Lung microvascular endothelial cell (primary cell): Measurements from ENCODE around the gene CIZ1. TPM values are rescaled to one million over a fixed set of nuclear protein-coding genes. Genes with fewer than 3 reads are reported as not detected.
"Not testable (repeated sequence)": the region's sequence is repeated elsewhere in the genome, so short reads cannot be mapped to it uniquely, and the experiment has no call there.

Experiments
- DNase-seq, 2 donors: peaks; one replicate each; pipeline versions ENCODE4 v3.0.0 to v3.0.0-alpha.2; 2010; ENCODE audit warnings: low read depth in 2 of 2
- total RNA-seq: library from RNA; depleted of rRNA; stranded (reverse); fragments of >200 nt; gene quantifications from 2 replicates; pipeline ENCODE4 v1.2.1, GENCODE V29; 2014

Gene CIZ1, protein sequence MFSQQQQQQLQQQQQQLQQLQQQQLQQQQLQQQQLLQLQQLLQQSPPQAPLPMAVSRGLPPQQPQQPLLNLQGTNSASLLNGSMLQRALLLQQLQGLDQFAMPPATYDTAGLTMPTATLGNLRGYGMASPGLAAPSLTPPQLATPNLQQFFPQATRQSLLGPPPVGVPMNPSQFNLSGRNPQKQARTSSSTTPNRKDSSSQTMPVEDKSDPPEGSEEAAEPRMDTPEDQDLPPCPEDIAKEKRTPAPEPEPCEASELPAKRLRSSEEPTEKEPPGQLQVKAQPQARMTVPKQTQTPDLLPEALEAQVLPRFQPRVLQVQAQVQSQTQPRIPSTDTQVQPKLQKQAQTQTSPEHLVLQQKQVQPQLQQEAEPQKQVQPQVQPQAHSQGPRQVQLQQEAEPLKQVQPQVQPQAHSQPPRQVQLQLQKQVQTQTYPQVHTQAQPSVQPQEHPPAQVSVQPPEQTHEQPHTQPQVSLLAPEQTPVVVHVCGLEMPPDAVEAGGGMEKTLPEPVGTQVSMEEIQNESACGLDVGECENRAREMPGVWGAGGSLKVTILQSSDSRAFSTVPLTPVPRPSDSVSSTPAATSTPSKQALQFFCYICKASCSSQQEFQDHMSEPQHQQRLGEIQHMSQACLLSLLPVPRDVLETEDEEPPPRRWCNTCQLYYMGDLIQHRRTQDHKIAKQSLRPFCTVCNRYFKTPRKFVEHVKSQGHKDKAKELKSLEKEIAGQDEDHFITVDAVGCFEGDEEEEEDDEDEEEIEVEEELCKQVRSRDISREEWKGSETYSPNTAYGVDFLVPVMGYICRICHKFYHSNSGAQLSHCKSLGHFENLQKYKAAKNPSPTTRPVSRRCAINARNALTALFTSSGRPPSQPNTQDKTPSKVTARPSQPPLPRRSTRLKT
- 9.4 and 12.3 TPM in 2 replicates for total RNA-seq

- peak; percentile 86 to 91 for DNase-seq
These were observed at the start of gene CIZ1 for GRCh38 chr9:128191406-128192046. CIZ1 (minus strand) TSS chr9:128191572; CDS start chr9:128190857, 715 bp downstream.

DNA sequence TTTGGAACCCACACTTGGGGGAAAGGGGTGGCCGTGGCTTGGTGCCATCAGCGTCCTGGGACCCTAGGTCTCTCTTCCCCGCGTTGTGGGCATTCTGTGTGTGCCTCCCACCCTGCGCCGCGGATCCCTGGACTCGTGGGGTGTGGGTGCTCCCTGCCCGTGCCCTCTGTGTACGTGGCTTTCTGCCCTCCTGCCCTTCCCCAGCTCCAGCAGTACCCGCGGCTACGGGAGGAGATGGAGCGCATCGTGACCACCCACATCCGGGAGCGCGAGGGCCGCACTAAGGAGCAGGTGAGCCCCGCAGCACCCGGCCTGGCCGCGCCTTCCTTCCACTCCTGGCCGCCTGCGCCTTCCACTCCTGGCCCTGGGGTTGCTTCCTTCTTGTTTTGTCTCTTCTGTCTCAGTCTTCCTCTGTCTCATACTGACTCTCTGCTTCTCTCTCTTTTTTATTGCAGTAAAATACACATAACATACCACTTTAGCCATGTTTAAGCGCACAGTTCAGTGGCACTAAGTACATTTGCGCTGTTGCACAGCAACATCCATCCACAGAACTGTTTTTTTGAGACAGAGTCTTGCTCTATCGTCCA lies 42.5 kb upstream of the CIZ1 start:
- no peak for DNase-seq

GRCh38 chr9:128232528-128233428 lies 41.4 kb upstream of the CIZ1 start:
- no peak for DNase-seq

GRCh38 chr9:128231638-128232527 lies 40.5 kb upstream of the CIZ1 start:
- DNase-seq: no peak

DNA sequence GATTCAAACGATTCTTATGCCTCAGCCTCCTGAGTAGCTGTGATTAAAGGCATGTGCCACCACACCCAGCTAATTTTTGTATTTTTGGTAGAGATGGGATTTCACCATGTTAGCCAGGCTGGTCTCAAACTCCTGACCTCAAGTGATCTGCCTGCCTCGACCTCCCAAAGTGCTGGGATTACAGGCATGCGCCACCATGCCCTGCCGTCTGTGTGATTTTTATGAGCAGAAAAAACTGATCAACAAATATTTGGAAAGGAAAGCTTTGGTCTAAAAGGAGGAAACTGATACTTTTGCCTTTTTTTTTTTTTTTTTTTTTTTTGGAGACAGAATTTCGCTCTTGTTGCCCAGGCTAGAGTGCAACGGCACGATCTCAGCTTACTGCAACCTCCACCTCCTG lies 39.5 kb upstream of the CIZ1 start:
- not testable (repeated sequence) for DNase-seq

- no peak for DNase-seq
These were observed 35.0 kb upstream of the CIZ1 start for GRCh38 chr9:128226412-128226801.

GRCh38 chr9:128225770-128226411 lies 34.5 kb upstream of the CIZ1 start:
- no peak for DNase-seq

- no peak for DNase-seq
These were observed 33.5 kb upstream of the CIZ1 start for GRCh38 chr9:128224877-128225276.

GRCh38 chr9:128222880-128223670 lies 31.7 kb upstream of the CIZ1 start:
- no peak for DNase-seq

DNA sequence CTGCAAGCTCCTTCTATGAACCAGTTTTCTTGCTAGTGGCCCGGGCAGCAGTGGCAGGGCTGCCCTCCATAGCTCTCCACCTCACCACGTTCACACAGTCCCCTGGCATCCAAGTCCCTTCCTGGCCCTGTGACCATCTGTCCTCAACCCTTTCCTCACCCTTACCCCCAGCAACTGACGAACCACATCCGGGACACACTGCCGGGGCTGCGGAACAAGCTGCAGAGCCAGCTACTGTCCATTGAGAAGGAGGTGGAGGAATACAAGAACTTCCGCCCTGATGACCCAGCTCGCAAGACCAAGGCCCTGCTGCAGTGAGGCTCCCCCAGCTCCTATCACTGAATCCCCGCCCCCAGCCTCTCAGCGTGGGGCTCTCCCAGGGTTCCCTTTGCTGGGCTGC lies 30.7 kb upstream of the CIZ1 start:
- no peak for DNase-seq

- no peak for DNase-seq
These were observed 28.5 kb upstream of the CIZ1 start for GRCh38 chr9:128219831-128220230.

GRCh38 chr9:128218518-128219389 lies 27.4 kb upstream of the CIZ1 start:
- DNase-seq: peak; percentile 58 to 92

DNA sequence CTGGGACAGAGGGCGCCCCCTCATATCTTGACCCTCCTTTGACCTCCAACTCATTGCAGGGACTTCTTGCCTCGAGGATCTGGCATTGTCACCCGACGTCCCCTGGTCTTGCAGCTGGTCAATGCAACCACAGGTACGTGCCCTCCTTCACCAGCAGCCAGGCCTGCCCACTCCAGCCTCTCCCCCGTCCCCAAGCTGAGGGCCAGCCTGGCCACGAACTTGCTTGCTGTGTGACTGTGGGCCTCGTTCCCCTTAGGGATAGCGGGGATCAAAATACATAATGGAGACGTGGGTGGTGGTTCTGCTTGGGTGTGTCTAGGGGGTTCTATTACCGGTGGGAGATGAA lies 26.8 kb upstream of the CIZ1 start:
- DNase-seq: no peak

DNA sequence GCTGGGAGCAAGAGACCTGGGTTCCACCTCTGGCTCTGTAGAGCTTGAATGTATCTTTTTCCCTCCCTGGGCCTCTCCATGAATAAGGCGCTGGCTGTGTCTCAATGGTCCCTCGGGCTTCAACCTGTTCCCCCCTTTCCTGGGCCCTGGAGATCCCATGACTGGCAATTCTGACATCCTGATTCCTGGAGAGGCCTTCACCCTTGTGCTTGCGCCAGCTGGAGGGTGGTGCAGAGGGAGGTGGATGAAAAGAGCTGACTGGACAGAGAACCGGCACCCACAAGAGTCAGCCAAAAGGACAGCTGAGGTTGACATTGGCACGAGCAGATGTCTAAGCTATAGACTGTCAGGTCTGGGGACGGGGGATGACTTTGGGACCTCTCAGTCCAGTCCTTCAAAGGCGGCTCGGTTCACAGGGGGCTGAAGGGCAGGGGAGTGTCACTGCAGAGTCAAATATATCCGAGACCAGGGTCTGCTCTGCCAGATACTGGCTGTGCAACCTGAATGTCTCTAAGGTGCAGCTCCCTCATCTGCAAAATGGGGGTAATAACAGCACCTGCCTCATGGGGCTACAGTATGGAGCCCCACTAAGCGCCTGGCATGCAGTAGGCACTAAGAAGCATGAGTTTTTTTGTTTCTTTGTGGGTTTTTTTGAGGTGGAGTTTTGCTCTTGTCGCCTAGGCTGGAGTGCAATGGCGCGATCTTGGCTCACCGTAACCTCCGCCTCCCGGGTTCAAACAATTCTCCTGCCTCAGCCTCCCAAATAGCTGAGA lies 25.6 kb upstream of the CIZ1 start:
- no peak for DNase-seq

DNA sequence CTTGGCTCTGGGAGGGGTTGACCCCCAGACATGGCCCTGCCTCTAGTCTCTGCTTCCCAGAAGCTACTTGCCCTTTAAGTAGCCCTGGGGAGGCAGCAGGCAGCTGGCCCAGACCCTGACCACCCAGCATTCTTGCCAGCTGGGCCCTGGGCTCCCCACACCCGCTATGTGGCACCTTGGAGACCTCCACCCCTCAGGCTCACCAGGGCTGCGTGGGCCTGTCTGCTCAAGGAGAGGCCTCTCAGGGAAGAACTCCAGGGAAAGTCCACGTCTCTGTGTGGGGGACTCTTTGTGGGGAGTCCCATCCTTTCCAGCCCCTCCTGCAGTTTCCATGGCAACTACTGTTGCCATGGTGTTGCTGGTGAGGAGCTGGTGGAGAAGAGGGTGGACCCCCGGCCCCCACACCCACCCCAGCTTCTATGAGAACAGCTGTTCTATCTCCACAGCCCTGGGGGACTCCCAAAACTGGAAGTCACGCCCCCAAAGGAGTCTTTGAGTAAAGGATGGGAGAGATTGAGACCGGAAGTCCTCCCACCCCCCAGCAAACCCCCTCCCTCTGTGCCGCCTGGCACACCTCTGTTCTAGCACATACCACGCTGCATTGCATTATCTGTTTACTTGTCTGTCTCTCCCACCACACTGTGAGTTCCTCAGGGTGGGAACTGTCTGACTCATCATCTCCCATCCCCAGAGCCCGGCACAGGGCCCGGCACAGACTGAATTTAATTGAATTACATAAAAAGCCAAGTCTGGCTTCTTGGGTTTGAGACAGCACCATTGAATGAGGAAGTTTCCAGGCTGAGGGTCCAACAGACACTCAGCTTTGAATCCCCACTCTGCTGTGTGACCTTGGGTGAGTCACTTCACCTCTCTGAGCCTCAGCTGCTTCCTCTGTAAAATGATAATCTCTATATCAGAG lies 24.4 kb upstream of the CIZ1 start:
- DNase-seq: peak; percentile 12 to 57
